HG02885 (cell line): ENCODE data around the gene TMEM30B.

Source experiments
- ATAC-seq: cut with Tn5 transposase; IDR thresholded peaks from one replicate; pipeline ENCODE4 v1.9.1; 2021; ENCODE audit warnings: mild to moderate bottlenecking; ENCODE audit not compliant: unreplicated experiment, poor library complexity

The TMEM30B gene

GRCh38 chr14:61268812-61269211 is 12.3 kb downstream of the TMEM30B start:
- ATAC-seq, result no peak

- no peak for ATAC-seq
Measured at GRCh38 chr14:61266891-61267740, 14.0 kb downstream of the TMEM30B start.

- ATAC-seq, result no peak
Measured at GRCh38 chr14:61266436-61266835, 14.7 kb downstream of the TMEM30B start.

- no peak for ATAC-seq
Measured at GRCh38 chr14:61264651-61265050, 16.5 kb downstream of the TMEM30B start.

GRCh38 chr14:61264010-61264571 is 17.0 kb downstream of the TMEM30B start:
- no peak for ATAC-seq

- no peak for ATAC-seq
Measured at GRCh38 chr14:61262082-61262481, 19.1 kb downstream of the TMEM30B start.

GRCh38 chr14:61260939-61261776 is 20.0 kb downstream of the TMEM30B start:
- no peak for ATAC-seq

- ATAC-seq, result no peak
Measured at GRCh38 chr14:61258985-61259384, 22.2 kb downstream of the TMEM30B start.

GRCh38 chr14:61257469-61258057 is 23.6 kb downstream of the TMEM30B start:
- no peak for ATAC-seq

- ATAC-seq, result no peak
Measured at GRCh38 chr14:61256826-61257468, 24.2 kb downstream of the TMEM30B start.

GRCh38 chr14:61255968-61256367 is 25.2 kb downstream of the TMEM30B start:
- ATAC-seq, result no peak

GRCh38 chr14:61254808-61255526 is 26.2 kb downstream of the TMEM30B start:
- no peak for ATAC-seq

- no peak for ATAC-seq
Measured at GRCh38 chr14:61253064-61253738, 27.9 kb downstream of the TMEM30B start.

GRCh38 chr14:61252369-61253063 is 28.6 kb downstream of the TMEM30B start:
- peak; percentile 93 for ATAC-seq

- no peak for ATAC-seq
Measured at GRCh38 chr14:61250063-61250462, 31.1 kb downstream of the TMEM30B start.

- no peak for ATAC-seq
Measured at GRCh38 chr14:61247935-61248334, 33.2 kb downstream of the TMEM30B start.

GRCh38 chr14:61246721-61247120 is 34.4 kb downstream of the TMEM30B start:
- no peak for ATAC-seq

- ATAC-seq, result no peak
Measured at GRCh38 chr14:61244009-61244408, 37.1 kb downstream of the TMEM30B start.
